HEK293T (cell line): ENCODE data around the gene GJD3.

ENCODE experiments used
- ARNT ChIP-seq: fragments of 450-650 bp; IDR thresholded peaks from 2 replicates; pipeline ENCODE4 v1.6.1; 2017; ENCODE audit warnings: mild to moderate bottlenecking
- ELF4 ChIP-seq: fragments of 450-650 bp; IDR thresholded peaks from 2 replicates; pipeline ENCODE4 v1.6.1; 2017; ENCODE audit warnings: antibody characterized with exemption
- FOXA1 ChIP-seq: fragments of 450-650 bp; IDR thresholded peaks from 2 replicates; pipeline ENCODE4 v1.6.1; 2016; ENCODE audit warnings: mild to moderate bottlenecking
- FOXM1 ChIP-seq: fragments of 450-650 bp; IDR thresholded peaks from 2 replicates; pipeline ENCODE4 v1.6.1; 2017; ENCODE audit warnings: mild to moderate bottlenecking, borderline replicate concordance
- SP1 ChIP-seq: fragments of 450-650 bp; IDR thresholded peaks from 2 replicates; pipeline ENCODE4 v1.6.1; 2017
- SUZ12 ChIP-seq: fragments of 450-650 bp; IDR thresholded peaks from 2 replicates; pipeline ENCODE4 v1.6.1; 2016; ENCODE audit warnings: mild to moderate bottlenecking

DNA sequence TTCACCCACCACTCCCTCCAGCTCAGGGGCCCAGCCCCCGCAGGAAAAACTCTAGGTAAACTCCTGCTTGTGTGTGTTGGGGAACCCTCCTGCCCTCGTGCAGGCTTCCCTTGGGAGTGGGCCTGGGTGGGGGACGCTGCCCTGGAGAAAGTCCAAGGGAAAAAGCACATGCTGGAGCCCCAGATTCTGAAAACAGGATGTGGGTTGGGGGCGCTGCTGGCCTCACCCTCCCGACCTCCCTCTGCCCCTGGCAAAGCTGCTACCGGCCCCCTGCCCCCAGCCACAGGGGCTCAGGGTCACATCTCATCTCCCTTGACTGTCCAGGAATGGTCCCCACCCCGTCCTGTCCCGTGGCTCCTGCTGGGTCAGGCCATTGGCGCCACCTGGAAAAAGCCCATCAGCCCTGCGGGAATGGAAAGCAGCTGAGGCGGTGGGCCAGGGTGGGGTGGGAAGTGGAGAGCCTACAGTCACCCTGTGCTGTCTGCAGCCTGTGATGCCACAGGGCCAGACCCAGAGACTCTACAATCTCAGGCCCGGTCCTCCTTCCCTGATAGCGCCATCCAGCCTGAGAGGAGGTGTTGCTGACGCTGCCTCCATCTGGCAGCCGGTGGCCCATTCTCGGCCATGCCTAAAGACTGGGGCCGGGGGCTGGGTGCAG lies 2.5 kb upstream of the GJD3 start:
- TF ChIP-seq SP1 (no peak), SUZ12 (no peak), FOXM1 (no peak), ELF4 (no peak), ARNT (no peak), FOXA1 (no peak)
